AG09309 (cell line): ENCODE results near the gene TMEM138.

Experiments used
- DNase-seq: peaks from one replicate; pipeline ENCODE4 v3.0.0-alpha.2; 2010; ENCODE audit warnings: low read depth
- H3K4me3 ChIP-seq: 2 replicates; pipeline ENCODE4 v1.5.1; 2011; ENCODE audit warnings: mild to moderate bottlenecking, low read depth, low read length, moderate library complexity; ENCODE audit not compliant: control insufficient read depth
- CTCF ChIP-seq: IDR thresholded peaks from 2 replicates; pipeline ENCODE4 v1.5.1; 2011; ENCODE audit warnings: mild to moderate bottlenecking, low read depth, low read length, inconsistent platforms; ENCODE audit not compliant: insufficient read depth, control insufficient read depth; ENCODE audit errors: missing control alignments

Gene TMEM138

GRCh38 chr11:61404103-61404502 lies 41.9 kb downstream of the TMEM138 start:
- DNase-seq: no peak
- no peak for TF ChIP-seq CTCF
- no peak overlapping the region for H3K4me3 ChIP-seq

GRCh38 chr11:61404641-61405040 lies 42.5 kb downstream of the TMEM138 start:
- no peak overlapping the region for H3K4me3 ChIP-seq
- DNase-seq: no peak
- TF ChIP-seq CTCF: no peak

GRCh38 chr11:61406067-61406466 lies 43.9 kb downstream of the TMEM138 start:
- no peak overlapping the region for H3K4me3 ChIP-seq
- no peak for DNase-seq
- TF ChIP-seq CTCF: no peak

GRCh38 chr11:61406991-61407728 lies 45.0 kb downstream of the TMEM138 start:
- no peak overlapping the region for H3K4me3 ChIP-seq
- no peak for TF ChIP-seq CTCF

GRCh38 chr11:61411589-61411988 lies 49.4 kb downstream of the TMEM138 start:
- DNase-seq: no peak
- no peak for TF ChIP-seq CTCF
- H3K4me3 ChIP-seq: no peak overlapping the region

More at GRCh38 chr11:61406991-61407728, 45.0 kb downstream of the TMEM138 start:
- no peak for DNase-seq

GRCh38 chr11:61413496-61413895 lies 51.3 kb downstream of the TMEM138 start:
- TF ChIP-seq CTCF: no peak
- peak; percentile 46 for DNase-seq
- no peak overlapping the region for H3K4me3 ChIP-seq

GRCh38 chr11:61414547-61414946 lies 52.4 kb downstream of the TMEM138 start:
- TF ChIP-seq CTCF: no peak
- no peak for DNase-seq
- H3K4me3 ChIP-seq: no peak overlapping the region
